GM21515 (cell line): ENCODE data around the gene ZNF385D.
"Not testable (repeated sequence)": the region's sequence is repeated elsewhere in the genome, so short reads cannot be mapped to it uniquely, and the experiment has no call there.

Experiments used
- ATAC-seq: cut with Tn5 transposase; IDR thresholded peaks from one replicate; pipeline ENCODE4 v1.9.1; 2021; ENCODE audit not compliant: unreplicated experiment

Gene ZNF385D

DNA sequence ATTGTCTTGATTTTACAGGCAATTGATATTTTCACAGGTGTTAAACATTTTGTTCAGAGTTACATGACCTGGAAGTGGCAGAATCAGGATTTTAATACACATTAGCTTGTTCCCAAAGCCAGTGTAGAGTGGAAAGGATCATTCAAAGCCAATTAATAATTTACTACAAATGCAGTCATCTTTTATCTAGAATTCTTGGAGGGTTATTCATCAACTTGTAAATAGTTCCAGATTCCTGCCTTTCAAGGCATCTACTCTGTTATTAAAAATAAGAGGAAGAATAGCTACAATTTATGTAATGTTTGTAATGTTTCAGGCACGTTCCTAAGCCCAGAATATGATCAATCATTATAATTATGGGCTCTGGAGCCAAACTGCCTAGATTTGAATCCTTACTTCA lies 358.5 kb downstream of the ZNF385D start:
- ATAC-seq: no peak

GRCh38 chr3:21390856-21391255 lies 360.2 kb downstream of the ZNF385D start:
- ATAC-seq: no peak

- ATAC-seq: no peak
Observed at GRCh38 chr3:21390136-21390535, 360.9 kb downstream of the ZNF385D start.

DNA sequence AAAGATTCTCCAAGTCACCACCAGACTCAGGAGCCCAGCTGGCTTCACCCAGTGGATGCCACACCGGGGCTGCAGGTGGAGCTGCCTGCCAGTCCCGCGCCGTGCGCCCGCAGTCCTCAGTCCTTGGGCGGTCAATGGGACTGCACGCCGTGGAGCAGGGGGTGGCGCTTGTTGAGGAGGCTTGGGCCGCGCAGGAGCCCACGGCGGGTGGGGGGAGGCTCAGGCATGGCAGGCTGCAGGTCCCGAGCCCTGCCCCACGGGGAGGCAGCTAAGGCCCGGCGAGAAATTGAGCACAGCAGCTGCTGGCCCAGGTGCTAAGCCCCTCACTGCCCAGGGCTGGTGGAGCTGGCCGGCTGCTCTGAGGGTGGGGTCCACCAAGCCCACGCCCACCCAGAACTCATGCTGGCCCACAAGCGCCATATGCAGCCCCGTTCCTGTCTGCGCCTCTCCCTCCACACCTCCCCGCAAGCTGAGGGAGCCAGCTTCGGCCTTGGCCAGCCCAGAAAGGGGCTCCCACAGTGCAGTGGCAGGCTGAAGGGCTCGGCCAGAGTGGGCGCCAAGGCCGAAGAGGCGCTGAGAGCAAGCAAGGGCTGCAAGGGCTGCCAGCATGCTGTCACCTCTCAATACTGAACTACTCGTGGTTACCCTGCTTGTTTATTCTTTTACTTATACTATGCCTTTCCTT lies 363.7 kb downstream of the ZNF385D start:
- not testable (repeated sequence) for ATAC-seq

DNA sequence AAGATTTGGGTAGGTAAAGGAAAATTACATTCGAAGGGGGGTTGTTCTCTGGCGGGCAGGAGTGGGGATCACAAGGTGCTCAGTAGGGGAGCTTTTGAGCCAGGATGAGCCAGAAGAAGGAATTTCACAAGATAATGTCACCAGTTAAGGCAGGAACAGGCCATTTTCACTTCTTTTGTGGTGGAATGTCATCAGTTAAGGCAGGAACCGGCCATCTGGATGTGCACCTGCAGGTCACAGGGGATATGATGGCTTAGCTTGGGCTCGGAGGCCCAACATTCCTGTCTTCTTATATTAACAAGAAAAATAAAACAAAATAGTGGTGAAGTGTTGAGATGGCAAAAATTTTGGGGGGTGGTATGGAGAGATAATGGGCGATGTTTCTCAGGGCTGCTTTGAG lies 373.0 kb downstream of the ZNF385D start:
- not testable (repeated sequence) for ATAC-seq

DNA sequence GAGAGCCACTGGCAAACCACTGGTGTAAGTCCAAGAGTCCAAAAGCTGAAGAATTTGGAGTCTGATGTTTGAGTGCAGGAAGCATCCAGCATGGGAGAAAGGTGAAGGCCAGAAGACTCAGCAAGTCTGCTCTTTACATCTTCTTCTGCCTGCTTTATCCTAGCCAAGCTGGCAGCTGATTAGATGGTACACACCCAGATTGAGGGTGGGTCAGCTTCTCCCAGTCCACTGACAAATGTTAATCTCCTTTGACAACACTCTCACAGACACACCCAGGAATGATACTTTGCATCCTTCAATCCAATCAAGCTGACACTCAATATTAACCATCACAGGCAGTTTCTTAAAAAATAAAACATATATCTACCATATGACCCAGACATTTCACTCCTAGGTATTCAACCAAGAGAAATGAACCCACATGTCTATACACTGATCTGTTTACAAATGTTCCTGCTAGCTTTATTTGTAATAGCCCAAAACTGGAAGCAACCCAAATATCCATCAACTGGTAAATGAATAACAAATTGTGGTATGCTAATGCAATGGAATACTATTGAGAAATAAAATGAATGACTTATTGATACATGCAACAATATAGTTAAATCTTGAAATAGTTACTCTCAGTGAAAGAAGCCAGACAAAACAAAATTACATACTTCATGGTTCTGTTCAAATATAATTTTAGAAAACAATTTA lies 373.8 kb downstream of the ZNF385D start:
- ATAC-seq: no peak

DNA sequence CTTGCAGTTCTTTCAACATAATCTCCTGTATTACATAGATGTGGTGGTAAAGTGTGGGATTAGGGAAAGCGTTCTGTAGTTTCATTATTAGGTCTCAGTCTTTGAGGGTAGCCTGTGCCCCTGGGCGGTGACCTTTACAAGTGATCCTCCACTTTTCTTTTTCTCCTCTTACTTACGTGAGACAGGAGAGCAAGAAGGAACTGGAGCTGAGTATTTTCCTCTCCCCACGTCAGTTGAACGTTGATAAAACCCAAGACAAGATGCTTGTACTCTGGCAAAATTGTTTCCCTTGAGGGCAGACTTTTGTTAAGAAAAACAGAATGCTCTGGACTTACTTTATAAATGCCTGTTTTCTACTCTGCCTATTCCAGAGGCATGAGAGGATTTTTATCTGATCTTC lies 378.7 kb downstream of the ZNF385D start:
- no peak for ATAC-seq
